ENCODE measurements around the gene ZG16B.

- TF ChIP-seq EZH2 (IDR thresholded peaks at IDR 0.05; ENCODE audit: low read length, unreplicated experiment): no peak
- TF ChIP-seq CTCF (conservative IDR thresholded peaks at IDR 0.05; ENCODE audit: low read depth, low read length): no peak
Measured at GRCh38 chr16:2836646-2837508, 6.8 kb downstream of the ZG16B start.

Data from PC-3 (cell line).